Measurements from ENCODE around the gene PANK2. TPM values are rescaled to one million over a fixed set of nuclear protein-coding genes. Genes with fewer than 3 reads are reported as not detected.

Gene PANK2
- total and polyA plus RNA-seq, 2 donors (not counting 1 experiment from before 2014, with no cell fraction given), result 33.7 to 51.7 TPM

DNA sequence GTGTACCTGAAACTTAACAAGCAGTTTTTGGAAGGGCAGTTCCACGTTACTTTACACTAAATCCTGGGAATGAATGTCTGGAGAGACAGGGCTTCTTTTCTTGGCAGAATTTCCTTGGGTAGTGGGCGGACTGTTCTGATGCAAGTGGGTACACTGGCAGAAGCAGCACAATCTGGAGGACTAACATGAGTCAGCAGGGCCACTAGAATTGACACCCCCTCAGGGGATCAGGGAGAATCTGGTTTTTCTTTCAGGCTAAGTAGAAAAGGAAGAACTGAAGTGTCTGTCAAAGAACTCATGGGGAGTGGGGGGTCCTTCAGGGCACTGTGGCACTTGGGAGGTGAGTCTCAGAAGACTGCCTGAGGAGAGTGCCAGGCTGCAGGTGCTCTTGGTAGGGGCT, 34.6 kb downstream of the PANK2 start:
- Histone ChIP-seq H2AFZ (ENCODE audit: low read length) (no peak overlapping the region), H3K27me3 (ENCODE audit: control insufficient read depth, insufficient read depth, low read length) (no peaks in the 10 kb centered on the region), H3K9me3 (ENCODE audit: control insufficient read depth, insufficient read depth, low read depth, low read length) (no peaks in the 10 kb centered on the region), H3K79me2 (ENCODE audit: control insufficient read depth, insufficient read depth, low read length) (peaks cover 35% of the 10 kb centered on the region), H3K27ac (ENCODE audit: insufficient read depth, low read length) (no peak overlapping the region), H3K4me3 (replicated peaks in 1 of 4; ENCODE audit: control extremely low read depth in 1 of 4, insufficient read depth in 1 of 4, low read depth in 3 of 4, low read length in 4 of 4) (no peak overlapping the region), H3K36me3 (ENCODE audit: control insufficient read depth, insufficient read depth, low read length) (peaks cover 14% of the 10 kb centered on the region), H3K9ac (ENCODE audit: insufficient read depth, low read length) (no peak overlapping the region), H4K20me1 (ENCODE audit: control insufficient read depth, extremely low read depth, insufficient read depth, low read length) (no peaks in the 10 kb centered on the region), H3K4me2 (ENCODE audit: extremely low read depth, insufficient read depth, low read length) (no peak overlapping the region), H3K4me1 (ENCODE audit: control insufficient read depth, extremely low read depth, insufficient read depth, low read length) (peaks cover 7% of the 10 kb centered on the region)
- TF ChIP-seq EZH2 (IDR thresholded peaks at IDR 0.05; ENCODE audit: low read length, missing control alignments), result no peak
- TF ChIP-seq, protein P1, sequence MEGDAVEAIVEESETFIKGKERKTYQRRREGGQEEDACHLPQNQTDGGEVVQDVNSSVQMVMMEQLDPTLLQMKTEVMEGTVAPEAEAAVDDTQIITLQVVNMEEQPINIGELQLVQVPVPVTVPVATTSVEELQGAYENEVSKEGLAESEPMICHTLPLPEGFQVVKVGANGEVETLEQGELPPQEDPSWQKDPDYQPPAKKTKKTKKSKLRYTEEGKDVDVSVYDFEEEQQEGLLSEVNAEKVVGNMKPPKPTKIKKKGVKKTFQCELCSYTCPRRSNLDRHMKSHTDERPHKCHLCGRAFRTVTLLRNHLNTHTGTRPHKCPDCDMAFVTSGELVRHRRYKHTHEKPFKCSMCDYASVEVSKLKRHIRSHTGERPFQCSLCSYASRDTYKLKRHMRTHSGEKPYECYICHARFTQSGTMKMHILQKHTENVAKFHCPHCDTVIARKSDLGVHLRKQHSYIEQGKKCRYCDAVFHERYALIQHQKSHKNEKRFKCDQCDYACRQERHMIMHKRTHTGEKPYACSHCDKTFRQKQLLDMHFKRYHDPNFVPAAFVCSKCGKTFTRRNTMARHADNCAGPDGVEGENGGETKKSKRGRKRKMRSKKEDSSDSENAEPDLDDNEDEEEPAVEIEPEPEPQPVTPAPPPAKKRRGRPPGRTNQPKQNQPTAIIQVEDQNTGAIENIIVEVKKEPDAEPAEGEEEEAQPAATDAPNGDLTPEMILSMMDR (conservative IDR thresholded peaks at IDR 0.05 in 1 of 2, IDR thresholded peaks at IDR 0.05 in 1 of 2; ENCODE audit: low read depth in 1 of 2, low read length in 2 of 2), result no peak
- peak; percentile 49 to 66 for DNase-seq (ENCODE audit: low read depth in 2 of 2)

DNA sequence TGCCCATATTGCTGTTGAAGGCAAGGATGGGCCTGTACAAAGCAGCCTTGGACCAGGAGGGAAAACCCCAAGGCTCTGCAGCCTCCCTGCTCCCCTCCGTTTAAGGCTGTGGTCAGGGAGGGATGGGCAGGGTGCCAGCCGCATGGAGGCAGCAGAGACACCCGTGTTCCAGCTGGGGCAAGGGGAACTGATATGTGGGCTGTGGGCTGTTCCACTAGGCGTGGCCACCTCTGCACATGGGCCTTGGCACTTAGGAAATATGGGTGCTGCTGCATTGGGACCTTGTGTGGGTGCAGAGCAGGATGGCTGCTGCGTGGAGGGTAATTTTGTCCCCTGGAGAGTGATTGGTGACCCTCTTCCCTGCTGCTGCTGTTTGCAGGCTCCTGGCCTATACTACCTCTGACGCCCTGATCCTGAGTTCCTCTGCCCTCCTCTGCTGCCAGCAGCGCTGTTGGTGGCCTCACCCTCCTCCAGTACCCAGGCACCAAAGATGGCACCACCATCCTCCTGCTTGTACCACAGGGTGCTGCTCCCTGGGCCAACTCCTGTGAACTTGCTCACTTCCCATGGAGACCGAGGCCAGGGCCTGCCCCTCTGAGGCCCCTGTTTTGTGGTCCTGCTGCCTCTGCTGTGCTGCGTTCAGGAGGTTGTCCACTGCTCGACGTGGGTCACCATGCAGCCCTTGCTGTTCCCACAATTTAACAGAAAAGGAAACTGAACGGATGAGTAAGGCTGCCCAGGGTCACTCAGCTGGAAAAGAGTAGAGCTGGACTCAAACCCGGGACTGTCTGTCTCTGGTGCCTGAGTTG, 35.3 kb downstream of the PANK2 start:
- no peak overlapping the region for H3K27ac ChIP-seq (ENCODE audit: insufficient read depth, low read length)
- no peak overlapping the region for H2AFZ ChIP-seq (ENCODE audit: low read length)
- H3K36me3 ChIP-seq (ENCODE audit: control insufficient read depth, insufficient read depth, low read length), result peaks cover 14% of the 10 kb centered on the region
- no peak overlapping the region for H3K4me2 ChIP-seq (ENCODE audit: extremely low read depth, insufficient read depth, low read length)
- H3K4me3 ChIP-seq (replicated peaks in 1 of 4; ENCODE audit: control extremely low read depth in 1 of 4, insufficient read depth in 1 of 4, low read depth in 3 of 4, low read length in 4 of 4), result no peak overlapping the region
- H3K27me3 ChIP-seq (ENCODE audit: control insufficient read depth, insufficient read depth, low read length), result no peaks in the 10 kb centered on the region
- no peaks in the 10 kb centered on the region for H4K20me1 ChIP-seq (ENCODE audit: control insufficient read depth, extremely low read depth, insufficient read depth, low read length)
- no peak for TF ChIP-seq EZH2 (IDR thresholded peaks at IDR 0.05; ENCODE audit: low read length, missing control alignments)
- TF ChIP-seq, protein P1 (conservative IDR thresholded peaks at IDR 0.05 in 1 of 2, IDR thresholded peaks at IDR 0.05 in 1 of 2; ENCODE audit: low read depth in 1 of 2, low read length in 2 of 2), result no peak
- H3K9ac ChIP-seq (ENCODE audit: insufficient read depth, low read length), result no peak overlapping the region
- no peaks in the 10 kb centered on the region for H3K9me3 ChIP-seq (ENCODE audit: control insufficient read depth, insufficient read depth, low read depth, low read length)
- no peak for DNase-seq (ENCODE audit: low read depth in 2 of 2)
- H3K79me2 ChIP-seq (ENCODE audit: control insufficient read depth, insufficient read depth, low read length), result peaks cover 29% of the 10 kb centered on the region
- peaks cover 10% of the 10 kb centered on the region for H3K4me1 ChIP-seq (ENCODE audit: control insufficient read depth, extremely low read depth, insufficient read depth, low read length)

DNA sequence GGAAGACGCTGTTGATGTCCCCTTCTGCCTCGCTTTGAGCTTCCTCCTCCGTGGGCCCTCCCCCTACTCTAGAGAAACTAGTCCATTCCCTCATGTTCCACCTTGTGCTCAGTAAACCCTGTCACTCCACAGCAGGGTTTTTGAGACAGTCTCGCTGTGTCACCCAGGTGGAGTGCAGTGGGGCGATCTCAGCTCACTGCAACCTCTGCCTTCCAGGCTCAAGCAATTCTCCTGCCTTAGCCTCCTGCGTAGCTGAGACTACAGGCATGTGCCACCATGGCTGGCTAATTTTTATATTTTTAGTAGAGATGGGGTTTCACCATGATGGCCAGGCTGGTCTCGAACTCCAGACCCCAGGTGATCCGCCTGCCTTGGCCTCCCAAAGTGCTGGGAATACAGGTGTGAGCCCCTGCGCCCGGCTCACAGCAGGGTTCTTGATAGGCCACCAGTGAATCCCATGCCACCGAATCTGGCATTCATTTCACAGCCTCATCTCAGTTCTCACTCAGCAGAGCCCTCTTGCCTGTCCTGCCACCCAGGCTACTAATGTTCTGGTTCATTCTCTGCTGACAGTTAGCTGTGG, 36.0 kb downstream of the PANK2 start:
- no peak overlapping the region for H3K4me2 ChIP-seq (ENCODE audit: extremely low read depth, insufficient read depth, low read length)
- no peak overlapping the region for H3K9ac ChIP-seq (ENCODE audit: insufficient read depth, low read length)
- no peaks in the 10 kb centered on the region for H3K9me3 ChIP-seq (ENCODE audit: control insufficient read depth, insufficient read depth, low read depth, low read length)
- TF ChIP-seq, protein P1 (conservative IDR thresholded peaks at IDR 0.05 in 1 of 2, IDR thresholded peaks at IDR 0.05 in 1 of 2; ENCODE audit: low read depth in 1 of 2, low read length in 2 of 2), result no peak
- TF ChIP-seq EZH2 (IDR thresholded peaks at IDR 0.05; ENCODE audit: low read length, missing control alignments), result no peak
- no peak for DNase-seq (ENCODE audit: low read depth in 2 of 2)
- no peaks in the 10 kb centered on the region for H4K20me1 ChIP-seq (ENCODE audit: control insufficient read depth, extremely low read depth, insufficient read depth, low read length)
- H3K4me3 ChIP-seq (replicated peaks in 1 of 4; ENCODE audit: control extremely low read depth in 1 of 4, insufficient read depth in 1 of 4, low read depth in 3 of 4, low read length in 4 of 4), result no peak overlapping the region
- H3K27ac ChIP-seq (ENCODE audit: insufficient read depth, low read length), result no peak overlapping the region
- H3K4me1 ChIP-seq (ENCODE audit: control insufficient read depth, extremely low read depth, insufficient read depth, low read length), result peaks cover 11% of the 10 kb centered on the region
- H3K79me2 ChIP-seq (ENCODE audit: control insufficient read depth, insufficient read depth, low read length), result peaks cover 25% of the 10 kb centered on the region
- H3K36me3 ChIP-seq (ENCODE audit: control insufficient read depth, insufficient read depth, low read length), result peaks cover 14% of the 10 kb centered on the region
- H3K27me3 ChIP-seq (ENCODE audit: control insufficient read depth, insufficient read depth, low read length), result no peaks in the 10 kb centered on the region
- H2AFZ ChIP-seq (ENCODE audit: low read length), result no peak overlapping the region
